Activated T-cell treated with anti-CD3 and anti-CD28 coated beads, Interleukin-2, amount 50 U/mL, for 48 hours (primary cell): ENCODE data around the gene ACTMAP.
"Not testable (repeated sequence)": the region's sequence is repeated elsewhere in the genome, so short reads cannot be mapped to it uniquely, and the experiment has no call there.

Experiments used
- DNase-seq, 2 experiments: peaks; one replicate each; pipeline ENCODE4 v3.0.0-alpha.2; 2020

The ACTMAP gene, protein sequence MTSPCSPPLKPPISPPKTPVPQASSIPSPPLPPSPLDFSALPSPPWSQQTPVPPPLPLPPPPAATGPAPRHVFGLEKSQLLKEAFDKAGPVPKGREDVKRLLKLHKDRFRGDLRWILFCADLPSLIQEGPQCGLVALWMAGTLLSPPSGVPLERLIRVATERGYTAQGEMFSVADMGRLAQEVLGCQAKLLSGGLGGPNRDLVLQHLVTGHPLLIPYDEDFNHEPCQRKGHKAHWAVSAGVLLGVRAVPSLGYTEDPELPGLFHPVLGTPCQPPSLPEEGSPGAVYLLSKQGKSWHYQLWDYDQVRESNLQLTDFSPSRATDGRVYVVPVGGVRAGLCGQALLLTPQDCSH

DNA sequence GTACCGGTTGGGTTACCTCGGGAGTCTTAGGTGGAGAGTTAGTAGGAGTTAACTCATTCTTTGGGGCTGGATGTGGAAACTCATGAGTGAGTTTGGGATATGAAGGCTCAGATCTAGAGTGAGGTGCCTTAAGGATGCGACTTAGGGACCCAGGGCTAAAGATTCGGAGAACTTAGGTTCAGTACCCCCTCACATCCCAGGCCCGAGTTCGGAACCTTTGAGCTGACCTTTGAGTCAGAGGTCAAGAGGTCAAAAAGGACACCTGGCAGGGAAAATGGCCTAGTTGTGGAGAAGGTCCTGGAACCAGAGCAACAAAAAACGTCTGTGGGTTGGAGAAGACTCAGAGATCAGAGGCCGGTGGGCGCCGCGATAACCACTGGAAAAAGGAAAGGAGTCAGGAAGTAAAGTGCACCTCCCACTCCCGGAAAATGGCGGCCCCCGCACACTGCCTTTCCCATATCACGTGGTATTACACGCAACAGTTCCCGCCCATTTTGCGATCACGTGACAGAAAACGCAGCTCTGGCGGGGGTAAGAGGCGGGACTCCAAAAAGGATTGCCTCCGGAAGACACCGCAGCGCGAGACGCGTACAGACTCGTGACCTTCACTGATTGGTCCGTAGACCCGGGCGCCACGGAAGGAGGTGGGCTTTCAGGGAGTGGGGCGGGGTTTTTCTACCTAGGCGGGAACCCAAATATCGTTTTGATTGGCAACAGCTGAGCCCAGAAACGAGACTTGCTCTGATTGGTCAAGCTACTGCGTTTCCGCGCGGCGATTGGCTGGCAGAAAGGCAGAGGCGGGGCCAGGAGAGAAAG, at the start of gene ACTMAP:
Gene ACTMAP (minus strand): TSS at position 420 of the 816 bp plus-strand sequence. CDS start 674 bp downstream, outside the sequence.
- DNase-seq: peak; percentile 99

DNA sequence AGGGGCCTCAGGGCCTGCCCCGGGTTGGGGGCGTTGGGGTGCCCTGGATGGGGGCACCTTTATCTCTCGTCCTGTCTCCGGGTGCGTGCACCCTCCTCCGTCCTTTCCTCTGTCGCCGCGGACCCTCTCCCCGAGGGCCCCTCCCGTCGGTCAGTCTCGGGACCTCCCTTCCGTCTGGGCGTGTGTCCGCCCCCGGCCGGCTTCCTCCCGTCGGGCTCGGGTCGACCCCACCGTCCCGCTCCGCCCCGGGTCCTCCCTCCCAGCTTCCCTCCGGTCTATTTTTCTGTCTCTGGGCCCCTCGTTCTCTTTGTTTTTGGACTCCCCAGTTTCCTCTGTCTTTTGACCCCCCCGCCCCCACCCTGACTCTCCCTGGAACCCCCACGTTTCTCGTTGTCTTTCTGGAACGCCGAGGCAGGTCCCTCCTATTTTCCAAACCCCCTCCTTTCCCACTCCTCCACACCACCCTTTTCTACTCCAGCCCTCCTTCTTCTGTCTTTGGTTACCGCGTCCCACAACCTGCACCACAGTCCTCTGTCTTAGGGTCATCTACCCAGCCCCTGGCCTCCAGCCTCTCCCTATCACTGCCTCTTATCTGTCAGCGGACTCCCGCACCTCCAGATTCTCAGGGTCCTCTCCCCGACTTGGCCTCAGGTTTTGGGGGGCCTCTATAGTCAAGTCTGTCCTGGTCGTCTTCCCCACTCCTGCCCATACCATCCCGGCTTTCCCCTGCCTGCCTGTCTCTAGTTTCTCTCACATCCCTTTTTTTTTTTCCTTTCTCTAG, 49.5 kb upstream of the ACTMAP start:
- peak; percentile 50 to 56 for DNase-seq

DNA sequence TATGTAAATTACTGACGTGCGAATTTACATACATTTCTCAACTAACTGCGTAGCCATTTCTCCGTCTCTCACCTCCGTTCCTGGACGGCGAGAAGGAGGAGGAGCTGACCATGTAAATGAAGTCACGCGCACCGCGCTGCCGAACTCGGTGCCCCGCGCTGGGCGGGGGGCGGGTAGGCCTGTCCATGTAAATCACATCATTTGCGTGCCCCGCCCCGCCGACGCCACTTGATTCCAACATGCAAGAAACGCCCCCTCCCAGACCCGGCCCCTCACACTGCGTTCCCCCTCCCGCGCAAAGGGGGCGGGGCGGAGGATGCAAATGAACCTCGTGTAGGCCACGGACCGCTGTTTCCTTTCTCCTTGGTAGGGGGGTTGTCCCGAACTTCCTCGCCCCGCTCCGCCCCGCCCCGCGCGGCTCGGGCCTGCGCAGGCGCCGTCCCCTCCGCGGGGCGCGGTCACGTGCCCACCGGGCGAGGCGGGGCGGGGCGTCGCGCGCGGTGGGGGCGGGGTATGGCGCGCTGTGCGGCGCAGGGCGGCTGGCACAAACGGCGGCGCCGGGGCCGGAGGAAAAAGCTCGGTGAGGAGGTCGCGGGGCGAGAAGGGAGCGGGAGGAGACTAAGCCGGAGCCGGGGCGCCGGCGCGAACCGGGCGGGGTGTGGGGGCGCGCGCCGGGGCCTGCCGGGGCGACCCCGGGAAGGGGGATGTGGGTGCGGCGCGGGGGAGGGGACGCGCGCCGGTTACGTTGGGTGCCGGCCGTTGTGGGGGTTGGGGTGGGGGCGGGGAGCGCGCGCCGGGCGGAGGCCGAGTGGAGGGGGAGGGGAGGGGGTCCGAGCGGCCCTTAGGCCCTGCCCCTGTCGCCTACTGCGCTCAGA, 48.6 kb upstream of the ACTMAP start, which contains the start of gene EGLN2:
Gene EGLN2 (plus strand): TSS at position 509 of the 875 bp plus-strand sequence. CDS start 1,382 bp downstream, outside the sequence.
- peak; percentile 100 for DNase-seq

DNA sequence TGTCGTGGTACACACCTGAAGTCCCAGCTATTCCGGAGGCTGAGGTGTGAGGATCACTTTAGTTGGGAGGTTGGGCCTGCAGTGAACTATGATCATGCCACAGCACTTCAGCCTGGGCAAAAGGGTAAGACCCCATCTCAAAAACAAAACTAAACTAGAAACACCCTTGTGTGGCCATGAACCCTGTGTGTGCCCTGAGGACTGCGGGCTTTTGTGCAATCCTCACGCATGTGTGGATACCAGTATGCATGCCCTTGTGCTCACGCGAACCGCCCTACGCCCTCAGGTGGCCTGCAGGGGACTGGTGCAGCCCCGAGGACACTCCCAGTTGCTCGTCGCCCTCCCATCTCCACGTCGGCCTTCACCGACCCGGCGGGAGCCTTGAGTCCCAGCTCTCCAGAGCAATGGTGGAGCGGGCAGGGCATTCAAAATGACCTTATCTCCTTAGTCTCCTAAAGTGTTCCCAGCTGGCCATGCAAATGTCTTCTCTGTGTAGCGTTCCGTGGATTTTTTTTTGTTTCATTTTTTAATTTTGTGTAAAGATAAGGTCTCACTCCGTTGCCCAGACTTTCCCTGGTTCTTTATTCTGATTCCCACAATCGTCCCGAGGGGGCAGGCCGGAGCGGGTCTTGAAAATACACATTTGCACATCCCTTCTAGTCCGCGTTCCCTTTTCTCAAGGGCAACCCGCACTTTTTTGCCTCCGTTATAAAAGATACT, 47.8 kb upstream of the ACTMAP start:
- DNase-seq: peak; percentile 71 to 77

DNA sequence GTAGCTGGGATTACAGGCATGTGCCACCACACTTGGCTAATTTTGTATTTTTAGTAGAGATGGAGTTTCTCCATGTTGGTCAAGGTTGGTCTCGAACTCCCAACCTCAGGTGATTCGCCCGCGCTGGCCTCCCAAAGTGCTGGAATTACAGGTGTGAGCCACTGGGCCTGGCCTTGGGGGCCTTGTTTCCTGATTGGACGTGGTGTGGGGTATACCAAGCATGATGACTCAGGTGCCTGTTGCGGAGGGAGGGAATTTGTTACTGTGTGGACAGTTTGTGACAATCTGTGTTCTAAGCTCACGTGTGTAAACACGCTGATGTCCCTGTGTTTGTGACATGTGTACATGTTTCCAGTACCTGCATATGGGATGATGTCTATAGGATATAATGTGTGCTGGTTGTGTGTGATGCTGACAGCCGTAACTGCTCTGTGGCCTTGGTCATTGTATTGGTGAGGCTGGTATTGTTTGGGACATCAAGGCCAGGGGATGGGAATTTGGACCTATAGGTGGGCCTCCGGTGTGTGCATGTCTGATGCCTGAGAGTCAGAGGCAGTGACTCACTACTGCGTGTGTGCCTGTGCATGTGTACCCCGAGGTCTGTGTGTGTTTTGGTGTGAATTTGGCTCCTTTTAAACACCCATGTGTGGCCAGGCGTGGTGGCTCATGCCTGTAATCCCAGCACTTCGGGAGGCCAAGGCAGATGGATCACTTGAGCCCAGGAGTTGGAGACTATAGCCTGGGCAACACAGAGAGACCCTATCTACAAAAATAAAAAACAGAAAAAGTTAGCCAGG, 47.1 kb upstream of the ACTMAP start:
- peak in 1 of 2 experiments; percentile 23 for DNase-seq

DNA sequence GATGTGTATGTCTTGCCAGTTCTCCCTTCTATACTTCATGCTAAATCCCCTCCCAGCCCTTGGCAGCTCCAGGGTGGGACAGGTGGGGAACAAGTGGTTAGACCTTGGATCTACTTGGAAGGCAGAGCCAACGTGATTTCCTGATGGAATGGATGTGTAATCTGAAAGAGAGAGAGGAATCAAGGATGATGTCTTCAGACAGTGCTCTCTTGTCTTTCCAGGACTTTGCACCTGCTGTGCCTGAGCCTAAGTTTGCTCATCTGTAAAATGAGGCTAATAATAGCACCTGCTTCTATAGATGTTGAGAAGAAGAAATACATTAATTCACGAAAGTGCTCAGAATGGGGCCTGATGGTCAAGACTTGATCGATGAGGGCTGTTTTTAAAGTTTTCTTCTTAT, 41.7 kb upstream of the ACTMAP start:
- no peak for DNase-seq

DNA sequence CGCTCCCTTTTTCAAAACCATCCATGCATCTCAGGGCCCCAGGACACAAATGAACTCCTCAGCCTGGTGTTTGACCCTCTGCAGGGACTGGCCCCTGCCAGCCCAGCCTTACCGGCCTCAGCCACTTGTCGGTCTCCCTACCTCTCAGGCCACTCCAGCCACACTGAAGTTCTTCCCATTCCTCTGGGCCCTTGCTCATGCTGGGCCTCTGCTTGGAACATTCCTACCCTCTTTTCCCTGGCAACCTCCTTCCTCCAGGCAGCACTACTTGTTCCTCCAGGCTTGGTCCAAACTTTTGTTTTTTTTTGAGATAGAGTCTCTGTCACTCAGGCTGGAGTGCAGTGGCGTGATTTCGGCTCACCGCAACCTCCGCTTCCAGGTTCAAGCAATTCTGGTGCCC, 41.1 kb upstream of the ACTMAP start:
- DNase-seq: no peak

DNA sequence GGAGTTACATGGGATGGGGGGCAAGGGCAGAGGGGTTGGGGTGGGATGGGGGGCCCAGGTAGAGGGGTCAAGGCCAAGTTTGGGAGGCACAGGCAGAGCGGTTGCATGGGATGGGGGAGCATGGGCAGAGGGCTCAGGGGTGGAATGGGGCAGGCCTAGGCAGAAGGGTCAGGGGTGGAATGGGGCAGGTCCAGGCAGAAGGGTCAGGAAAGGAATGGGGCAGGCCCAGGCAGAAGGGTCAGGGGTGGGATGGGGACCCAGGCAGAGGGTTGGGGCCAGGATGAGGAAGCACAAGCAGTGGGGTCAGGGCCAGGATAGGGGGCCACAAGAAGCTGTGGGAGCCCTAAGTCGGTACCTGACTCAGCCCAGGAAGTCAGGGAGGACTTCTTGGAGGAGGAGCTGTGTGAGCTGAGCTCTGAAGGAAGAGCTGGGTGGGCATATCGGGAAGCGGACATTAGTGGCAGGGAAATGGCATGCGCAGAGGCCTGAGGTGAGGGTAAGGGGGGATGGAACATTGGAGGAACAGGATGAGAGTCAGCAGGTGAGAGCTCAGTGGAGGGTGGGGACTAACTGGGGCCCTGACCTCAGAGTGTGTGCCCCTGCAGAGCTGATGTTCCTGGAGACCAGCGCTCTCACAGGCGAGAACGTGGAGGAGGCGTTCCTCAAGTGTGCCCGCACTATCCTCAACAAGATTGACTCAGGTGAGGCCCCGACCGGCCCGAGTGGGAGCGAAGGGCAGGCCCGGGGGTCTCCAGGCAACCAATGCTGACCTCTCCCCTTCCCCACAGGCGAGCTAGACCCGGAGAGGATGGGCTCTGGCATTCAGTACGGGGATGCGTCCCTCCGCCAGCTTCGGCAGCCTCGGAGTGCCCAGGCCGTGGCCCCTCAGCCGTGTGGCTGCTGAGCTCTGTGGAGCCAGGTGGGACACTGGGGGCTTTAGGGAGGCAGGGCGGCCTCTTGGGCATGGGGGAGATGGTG, 36.1 kb upstream of the ACTMAP start:
- DNase-seq: no peak

DNA sequence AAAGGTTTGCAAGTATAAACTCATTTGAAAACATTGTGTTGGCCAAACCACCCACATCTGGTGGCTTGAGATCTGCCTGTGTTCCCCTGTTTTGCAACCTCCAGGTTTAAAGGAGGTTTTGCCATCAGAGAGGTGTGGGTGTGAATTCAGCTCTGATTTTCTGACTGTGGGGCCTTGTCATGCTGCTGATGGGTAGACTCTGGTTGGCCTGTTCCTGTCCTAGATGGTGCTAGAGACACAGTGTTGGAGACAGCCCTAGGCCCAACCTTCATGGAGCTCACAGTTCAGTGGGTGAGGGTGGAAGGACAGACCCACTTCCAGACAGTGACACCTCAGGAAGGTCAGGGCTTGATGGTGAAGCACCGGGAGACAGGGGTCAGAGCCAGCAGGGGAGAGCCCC, 35.2 kb upstream of the ACTMAP start:
- DNase-seq: peak in 1 of 2 experiments; percentile 21

DNA sequence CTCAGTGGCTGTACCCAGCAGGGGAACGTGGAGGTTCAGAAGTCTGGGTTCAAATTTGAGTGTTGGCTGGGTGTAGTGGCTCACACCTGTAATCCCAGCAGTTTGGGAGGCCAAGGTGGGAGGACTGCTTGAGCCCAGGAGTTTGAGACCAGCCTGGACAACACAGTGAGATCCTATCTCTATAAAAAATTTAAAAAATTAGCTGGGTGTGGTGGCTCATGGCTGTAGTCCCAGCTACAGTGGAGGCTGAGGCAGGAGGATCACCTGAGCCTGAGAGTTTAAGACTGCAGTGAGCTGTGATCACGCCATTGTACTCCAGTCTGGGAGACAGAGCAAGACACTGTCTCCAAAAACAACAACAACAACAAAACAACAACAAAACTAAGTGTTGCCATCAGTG, 33.9 kb upstream of the ACTMAP start:
- not testable (repeated sequence) for DNase-seq

DNA sequence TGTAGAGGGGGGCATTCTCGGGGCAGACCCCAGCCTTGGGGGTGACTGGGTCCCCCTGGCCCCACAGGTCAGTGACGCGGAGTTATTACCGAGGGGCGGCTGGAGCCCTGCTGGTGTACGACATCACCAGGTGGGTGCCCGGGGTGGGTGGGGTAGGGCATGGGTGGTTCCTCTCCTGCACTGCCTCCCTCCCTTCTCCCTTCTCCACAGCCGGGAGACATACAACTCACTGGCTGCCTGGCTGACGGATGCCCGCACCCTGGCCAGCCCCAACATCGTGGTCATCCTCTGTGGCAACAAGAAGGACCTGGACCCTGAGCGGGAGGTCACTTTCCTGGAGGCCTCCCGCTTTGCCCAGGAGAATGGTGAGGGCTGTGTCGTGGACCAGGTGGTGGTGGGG, 33.4 kb upstream of the ACTMAP start:
- no peak for DNase-seq

DNA sequence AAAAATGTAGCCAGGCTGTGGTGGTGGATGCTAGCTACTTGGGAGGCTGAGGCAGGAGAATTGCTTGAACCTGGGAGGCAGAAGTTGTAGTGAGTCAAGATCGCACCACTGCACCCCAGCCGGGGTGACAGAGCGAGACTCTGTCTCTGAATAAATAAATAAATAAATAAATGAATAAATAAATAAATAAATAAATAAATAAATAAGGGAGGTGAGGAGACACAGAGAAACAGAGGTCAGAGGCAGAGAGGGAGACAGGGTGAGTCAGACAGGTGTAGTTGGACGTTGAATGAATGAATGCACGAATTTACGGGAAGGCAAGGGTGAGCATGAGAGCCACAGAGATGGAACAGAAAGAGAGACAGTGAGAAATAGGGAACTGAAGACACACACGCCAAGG, 30.9 kb upstream of the ACTMAP start:
- DNase-seq: no peak

DNA sequence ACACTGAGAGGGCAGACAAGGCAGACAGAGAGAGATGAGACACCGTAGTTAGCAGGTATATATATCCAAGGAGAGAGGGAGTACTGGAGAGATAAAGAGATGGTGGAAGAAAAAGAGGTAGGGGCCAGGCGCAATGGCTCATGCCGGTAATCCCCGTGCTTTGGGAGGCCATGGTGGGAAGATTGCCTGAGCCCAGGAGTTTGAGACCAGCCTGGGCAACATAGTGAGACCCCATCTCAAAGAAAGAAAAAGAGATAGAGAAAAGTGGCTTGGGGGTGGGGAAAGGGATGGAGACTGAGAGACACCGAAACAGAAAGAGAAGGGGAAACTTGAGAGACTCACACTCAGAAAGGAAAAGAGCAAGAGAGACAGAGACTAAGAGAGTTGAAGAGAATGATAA, 30.3 kb upstream of the ACTMAP start:
- no peak for DNase-seq

DNA sequence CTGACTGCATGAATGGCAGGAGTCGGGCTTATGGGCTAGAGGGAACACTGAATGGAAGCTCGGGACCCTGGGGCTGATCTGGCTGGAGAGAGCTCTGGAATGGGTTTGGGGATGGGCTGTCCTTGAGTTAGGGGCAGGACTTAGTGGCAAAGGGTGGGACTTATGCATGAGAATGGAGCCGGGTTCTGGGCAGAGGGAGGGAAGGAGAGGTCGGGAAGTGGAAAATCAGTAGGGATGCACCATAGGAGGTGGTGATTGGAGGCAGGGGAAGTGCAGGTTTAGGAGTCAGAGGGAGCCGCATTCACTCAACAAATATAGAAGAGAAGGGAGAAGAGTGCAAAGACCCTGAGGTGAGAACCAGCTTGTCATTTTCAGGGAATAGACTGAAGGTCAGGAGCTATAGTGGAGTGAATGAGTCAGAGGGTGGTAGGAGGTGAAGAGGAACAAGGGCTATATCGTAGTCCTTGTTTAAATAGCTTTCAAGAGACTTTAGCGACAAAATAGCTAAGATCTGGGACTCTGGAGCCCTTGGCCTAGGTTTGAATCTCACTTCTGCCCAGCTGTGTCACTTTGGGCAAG, 28.5 kb upstream of the ACTMAP start:
- DNase-seq: no peak

DNA sequence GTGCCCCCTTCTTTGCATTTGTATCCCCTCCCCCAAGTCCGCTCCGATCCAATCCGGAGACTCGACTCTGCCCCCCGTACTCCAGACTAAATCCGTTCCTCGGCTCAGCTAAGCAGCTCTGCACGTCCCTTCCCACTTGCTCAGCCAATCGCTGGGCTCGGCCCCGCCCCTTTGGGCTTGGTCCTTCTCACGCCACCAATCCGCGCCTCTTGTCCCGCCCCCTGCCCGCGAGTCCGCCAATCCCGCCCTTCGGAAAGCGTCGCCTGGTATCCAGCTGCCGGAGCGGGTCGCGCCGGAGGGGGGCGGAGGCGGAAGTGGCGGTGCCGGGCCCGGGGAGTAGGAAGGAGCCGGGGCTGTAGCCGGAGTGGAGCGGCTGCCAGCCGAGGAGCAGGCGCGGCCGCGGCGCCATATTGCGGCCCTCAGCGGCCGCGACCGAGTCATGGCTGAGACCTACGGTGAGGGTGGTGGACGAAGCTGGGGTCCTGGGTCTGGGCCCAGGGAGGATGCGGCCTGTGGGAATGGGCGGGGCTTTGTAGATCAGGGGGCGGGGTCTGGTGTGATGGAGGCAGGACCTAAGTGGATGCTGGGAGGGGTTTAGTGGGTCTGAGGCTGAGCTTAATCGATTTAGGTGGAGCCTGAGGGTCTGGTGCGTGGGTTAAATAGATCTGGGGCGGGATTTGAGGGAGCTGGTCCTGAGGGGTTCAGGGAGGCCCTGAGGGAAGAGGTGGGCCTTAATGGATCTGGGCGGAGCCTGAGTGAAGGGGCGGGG, 27.8 kb upstream of the ACTMAP start, which contains the start of gene RAB4B:
Gene RAB4B (plus strand): TSS at position 311 of the 769 bp plus-strand sequence. CDS start 129 bp downstream, at position 440.
- peak; percentile 100 for DNase-seq

DNA sequence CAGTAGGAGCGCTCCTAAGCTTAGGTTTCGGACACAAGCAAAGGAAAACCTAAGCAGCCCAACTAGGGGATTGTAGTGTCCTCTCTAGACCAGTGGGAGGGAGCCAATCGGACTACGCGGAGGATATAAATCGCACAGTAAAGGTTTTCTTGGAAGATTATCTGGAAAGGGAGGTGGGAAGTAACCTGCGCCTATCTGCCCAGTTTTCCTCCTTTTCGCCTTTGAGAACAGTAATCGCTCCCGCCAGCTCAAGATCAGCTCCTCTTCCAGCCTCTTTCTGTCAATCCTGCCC, 27.3 kb upstream of the ACTMAP start:
- no peak for DNase-seq

DNA sequence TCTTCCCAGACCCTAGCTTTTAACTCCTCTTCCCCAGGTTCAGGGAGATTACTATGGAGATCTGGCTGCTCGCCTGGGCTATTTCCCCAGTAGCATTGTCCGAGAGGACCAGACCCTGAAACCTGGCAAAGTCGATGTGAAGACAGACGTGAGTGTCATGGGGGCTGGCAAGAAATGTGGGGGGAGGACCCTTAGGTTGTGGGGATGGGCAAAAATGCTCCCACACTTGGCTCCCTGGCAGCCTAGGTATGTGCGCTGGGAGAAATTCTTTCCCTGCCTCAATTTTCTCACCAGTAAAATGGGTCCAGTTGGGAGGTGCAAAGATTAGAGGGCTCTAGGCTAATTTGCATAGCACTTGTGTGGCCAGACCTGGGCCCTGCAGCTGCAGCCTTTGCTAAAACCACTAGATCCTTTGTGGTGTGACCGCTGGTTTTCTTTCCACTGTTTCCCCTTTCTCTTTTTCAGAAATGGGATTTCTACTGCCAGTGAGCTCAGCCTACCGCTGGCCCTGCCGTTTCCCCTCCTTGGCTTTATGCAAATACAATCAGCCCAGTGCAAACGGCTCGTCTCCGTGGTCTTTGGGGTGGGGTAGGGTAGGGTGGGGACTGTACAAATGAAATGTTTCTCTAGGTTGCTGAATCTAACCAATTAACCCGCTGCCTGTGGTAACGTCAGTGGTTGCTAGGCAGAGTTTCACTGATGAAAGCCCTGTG, 26.8 kb upstream of the ACTMAP start:
- peak; percentile 90 to 91 for DNase-seq
